GM18861 (cell line): ENCODE measurements around the gene FYCO1.

ENCODE experiments used
- ATAC-seq: cut with Tn5 transposase; IDR thresholded peaks from one replicate; pipeline ENCODE4 v1.9.1; 2021; ENCODE audit not compliant: unreplicated experiment

Gene FYCO1

DNA sequence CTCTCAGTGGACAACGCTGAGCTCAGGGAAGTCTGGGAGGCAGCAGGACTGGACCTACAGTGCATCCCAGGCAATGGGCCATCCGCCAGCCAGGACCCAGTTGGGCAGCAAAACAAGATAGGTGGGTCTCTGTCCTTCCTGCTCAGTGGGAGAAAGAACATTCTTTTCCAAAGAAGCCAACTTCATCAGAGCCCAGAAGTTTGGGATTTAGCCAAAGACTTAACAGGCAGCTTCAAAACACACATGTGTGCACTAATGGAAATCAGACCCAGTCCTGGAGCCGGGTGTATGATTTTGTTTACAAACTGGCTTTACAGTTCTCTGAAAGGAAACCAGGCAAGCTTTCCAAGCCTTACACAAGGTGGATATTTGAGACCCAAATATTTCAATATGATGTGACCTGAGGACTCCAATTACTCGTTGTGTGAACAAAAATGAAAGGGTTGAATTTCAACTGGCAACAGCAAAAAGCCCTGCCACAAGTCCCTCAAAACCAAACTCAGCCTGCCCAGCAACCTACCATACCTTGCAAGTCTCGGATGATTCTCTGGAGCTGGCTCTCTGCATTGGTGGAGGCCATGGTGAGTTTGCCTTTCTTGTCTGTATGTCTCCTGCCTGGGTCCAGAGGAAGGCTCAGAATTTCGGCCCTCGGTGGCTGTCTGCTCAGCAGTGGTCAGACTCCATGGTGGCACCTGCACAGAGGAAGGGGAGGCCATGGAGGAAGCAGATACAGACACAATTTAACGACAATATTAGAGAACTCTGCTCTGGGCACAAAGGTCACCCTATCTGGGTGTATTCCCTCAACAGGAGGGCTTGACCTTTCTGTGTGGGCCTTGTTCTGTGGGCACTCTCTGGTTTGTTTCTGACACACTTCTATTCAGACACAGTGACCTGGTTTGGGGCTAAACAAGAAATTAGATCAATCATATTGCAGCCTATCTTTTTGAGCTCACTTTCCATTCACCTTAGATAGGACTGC lies 11.0 kb downstream of the FYCO1 start:
- ATAC-seq: no peak

DNA sequence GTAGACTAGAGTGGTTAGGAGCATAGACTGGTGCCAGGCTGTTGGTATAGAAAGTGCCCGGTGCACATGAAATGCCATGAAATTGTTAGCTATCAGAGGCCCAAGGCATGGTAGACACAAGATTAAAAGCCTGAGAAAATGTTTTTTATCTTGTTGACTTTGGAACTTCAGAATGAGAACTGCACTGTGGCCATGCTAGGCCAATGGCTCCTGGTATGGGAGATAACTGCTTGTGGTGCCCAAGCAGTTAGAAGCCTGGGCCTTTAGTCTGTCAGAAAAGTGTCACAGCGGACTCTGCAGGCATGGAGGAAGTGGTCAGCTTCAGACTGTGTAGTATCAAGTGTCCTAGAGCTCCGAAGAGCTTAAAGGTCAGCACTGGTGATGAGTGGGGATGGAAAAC lies 11.9 kb downstream of the FYCO1 start:
- no peak for ATAC-seq

DNA sequence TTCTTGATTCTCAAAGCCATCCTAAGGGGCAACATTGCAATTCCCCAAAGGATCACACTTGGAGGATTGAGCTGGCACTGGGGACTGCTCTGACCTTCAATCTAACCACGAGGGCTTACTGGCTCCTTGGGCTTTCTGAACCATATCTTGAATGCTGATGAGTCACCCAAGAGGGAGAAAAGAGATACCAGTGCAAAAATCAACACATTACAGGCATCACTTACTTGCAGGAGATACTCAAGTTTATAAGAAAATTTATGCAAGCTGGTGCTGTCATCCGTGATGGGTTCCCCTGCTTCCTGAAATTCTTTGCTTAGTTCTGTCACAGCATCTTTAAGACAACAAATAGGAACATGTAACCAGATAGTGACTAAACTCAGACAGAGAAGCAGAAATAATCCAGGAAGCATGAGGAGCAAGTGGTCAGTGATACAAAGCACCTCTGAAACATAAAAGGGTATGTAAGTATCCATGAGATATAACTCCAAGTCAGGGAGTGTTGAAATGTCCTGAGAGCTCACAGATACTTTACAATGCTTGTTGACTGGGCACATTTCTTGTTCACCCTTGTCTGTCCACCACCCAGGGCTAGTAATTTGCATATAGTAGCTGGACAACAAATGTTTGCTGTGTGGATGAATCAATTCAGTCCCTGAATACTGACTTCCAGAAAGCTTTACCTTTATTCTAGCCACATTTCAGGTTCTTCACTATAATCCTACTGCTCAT lies 14.1 kb downstream of the FYCO1 start:
- ATAC-seq: no peak

DNA sequence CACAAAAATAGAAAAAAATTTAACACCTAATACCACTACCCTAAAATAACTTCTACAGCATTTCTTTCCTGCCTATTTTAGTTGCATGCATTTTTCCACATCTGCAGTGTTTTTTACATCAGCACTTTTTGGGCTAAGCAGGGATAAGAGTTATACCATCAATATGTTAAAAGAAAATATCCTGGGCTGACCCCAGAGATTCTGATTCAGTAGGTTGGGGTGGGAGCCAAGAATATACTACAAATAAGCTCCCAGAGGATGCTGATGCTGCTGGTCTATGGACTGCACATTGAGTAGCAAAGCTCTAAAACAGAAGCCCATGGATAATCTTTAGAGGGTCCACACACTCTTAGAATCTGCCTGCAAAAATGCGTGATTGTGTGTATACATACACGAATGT lies 14.8 kb downstream of the FYCO1 start:
- no peak for ATAC-seq

DNA sequence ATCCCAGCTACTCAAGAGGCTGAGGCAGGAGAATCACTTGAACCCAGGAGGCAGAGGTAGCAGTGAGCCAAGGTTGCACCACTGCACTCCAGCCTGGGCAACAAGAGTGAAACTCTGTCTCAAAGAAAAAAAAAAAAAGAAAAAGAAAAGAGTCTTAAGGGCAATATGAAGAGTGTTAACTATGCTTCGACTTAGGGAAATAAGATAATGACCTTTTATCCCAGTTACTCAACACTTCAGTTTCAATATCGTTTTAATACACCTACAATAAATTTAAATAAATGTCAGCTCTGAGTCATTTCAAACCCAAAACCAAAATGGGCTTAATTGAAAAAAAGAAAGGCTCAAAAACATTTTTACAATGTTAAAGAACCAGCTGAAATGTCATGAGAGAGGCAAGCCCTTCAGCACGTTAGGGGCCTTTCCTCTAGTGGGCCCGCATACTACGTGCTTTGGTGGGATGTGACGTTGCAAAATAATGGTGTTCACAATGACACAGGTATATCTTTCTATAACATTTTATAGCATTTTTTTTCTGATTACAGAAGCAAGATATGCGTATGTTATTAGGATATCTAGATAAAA lies 15.3 kb downstream of the FYCO1 start:
- ATAC-seq: no peak

DNA sequence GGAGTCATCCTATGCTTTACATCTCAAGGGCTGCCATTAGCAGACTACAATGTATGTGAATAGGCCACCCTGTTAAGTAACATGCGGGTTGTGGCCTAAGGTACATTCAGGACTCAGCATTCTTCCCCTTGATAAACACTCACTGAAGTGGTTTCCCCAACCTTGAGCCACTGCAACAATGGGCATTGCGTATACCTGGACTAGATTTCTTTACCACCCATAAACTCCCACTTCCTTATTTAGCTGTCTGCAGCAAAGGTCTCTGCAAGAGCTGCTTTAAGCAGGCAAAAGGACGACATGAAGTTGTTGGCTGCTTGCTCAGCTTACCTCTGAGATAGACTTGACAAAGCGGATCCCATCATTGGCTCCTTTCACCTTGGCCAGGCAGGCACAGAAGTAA lies 16.2 kb downstream of the FYCO1 start:
- no peak for ATAC-seq

DNA sequence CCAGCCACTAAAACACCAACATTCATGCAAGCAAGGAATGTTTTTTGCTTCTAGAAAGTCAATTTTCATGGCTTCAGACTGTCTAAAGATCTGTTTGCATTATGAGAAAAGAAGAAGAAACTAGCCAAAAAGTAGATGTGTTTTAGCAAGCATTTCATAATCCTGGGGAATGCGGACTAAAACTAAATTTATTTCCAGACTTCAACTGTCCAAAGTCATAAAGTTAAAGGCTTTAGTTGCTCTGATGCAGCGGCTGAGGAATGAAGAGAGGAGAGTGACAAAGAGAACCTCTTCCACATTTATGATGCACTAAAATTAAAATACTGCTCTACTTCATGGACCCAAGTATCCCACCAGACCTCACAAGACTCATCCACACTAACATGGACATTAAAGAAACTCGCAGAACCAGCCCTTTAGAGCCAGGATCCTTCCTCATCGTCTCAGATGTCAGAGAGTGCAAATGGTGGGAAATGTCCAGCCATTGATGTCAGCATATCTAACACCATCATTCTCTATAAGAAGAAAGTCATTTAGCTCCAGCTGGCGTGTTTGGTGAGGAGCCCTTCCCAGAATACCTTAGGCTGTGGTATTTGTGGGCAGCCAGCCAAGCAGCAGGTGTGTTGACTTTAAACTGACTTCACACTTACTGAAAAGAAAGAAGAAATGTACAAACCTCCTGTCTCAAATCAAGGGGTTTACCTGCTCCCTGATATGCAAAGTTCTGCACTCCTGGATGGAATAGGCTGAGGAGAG lies 17.4 kb downstream of the FYCO1 start:
- ATAC-seq: no peak

DNA sequence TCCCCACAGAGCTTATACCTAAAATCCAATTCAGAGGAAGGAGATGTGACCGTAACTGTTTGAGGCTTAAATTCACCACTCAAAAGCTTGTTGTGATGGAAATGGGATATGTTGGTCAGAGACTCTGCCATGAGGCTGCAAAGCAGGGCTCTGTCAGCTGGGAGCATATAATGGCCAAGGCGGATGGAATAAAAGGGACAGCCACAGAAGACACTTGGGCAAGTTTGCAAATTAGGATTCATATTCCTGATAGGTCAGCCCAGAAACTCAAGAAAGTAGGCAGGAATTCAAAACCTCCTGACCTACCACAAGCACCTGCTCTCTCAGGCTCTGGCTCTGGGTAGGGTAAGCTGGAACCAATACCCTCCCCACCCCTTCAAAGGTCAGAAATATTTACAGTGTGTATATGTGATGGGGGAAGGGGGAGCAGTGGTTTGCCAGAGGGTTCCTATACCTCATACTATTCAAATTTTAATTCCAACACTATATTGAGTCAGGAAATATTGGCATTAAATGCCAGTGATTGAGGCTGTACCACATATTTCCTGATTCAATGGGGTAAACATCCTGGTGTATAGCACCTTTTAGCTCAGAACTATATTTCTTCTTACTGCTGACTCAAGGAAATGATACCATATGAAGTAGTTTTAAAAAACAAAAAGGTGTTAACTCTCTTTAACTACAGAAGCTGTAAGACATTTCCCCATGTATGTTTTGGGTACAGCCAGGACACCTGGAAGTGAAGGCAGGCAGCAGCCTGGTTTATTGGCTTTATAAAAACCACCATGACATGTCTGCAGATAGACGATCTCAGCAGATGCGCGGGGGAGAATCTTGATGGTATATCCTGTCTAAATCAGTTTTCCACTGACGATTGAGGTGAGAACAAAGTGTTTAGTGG lies 19.2 kb downstream of the FYCO1 start:
- ATAC-seq: no peak

DNA sequence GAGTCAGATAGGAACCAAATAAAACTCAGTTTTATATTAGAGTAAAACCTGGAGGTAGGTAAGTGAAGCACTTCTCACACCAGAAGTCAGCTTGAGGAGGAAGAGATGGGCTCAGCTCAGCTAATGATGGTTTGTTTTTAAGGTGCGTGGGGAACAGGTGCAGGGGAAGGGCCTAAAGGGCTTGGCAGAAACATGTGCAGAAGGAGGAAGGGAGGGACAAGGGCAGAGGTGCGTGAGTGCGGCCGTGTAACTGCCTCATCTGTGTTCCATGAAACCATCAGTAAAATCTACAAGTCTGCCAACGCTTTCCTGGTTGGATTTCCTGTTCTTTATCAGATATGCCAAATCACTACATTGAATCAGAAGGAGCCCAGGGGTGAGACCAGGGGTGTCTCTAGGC lies 19.9 kb downstream of the FYCO1 start:
- ATAC-seq: no peak

DNA sequence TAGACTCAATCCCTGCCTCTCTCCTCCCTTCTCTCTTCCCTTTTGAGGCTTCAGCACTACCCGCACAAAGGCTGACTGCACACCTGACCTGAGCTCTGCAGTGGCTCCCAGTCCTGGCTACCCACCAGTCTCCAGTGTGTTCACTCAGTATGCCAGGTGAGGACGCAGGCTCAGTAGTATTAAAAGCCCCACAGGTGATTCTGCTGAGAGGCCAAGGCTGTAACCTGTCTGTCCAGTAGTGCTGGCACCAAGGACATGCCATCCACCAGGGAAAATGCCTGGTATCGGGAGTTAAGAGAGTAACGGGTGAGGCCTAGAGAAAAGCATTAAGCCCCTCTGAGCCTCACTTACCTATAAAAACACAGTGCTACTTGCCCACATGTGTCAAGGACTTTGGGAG lies 20.9 kb downstream of the FYCO1 start:
- ATAC-seq: no peak

DNA sequence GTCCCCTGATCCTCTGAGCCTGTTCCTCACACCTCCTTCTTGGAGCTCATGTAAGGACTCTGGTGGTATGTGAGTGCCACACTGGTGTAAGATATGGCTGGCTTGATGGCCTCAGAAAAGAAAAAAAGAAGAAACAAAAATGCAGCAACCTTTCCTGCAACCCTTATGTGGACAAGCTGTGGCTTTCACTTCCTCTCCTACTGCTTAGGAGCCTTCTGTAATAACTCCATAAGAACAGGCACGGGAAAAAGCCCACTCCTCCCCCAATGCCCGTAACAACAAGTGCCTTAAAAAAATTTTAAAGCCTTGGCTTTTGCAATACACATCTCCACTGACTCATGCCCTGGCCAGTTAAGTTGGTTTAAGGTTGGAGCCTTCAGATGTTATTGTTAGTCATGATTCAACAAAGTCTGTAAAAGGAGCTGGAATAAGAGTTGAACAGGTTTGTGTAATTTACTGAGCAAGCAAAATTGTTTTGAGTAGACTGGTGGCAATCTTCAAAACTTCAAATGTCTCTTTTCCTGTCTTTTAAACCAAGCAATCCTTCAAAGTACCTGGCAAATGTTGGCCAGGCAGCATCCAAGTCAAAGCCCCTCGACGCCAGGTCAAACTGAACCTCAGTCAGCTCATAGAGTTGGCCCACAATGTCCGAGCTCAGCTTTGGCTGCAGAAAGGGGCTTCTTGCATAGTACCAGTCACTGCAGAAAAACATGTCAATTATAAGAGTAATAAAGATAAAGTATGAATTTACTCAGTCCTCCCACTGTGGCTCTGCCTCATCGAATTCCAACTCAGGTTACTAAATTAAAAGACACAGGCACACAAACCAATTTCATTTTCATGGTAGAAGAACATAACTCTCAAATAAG lies 22.9 kb downstream of the FYCO1 start:
- ATAC-seq: no peak

DNA sequence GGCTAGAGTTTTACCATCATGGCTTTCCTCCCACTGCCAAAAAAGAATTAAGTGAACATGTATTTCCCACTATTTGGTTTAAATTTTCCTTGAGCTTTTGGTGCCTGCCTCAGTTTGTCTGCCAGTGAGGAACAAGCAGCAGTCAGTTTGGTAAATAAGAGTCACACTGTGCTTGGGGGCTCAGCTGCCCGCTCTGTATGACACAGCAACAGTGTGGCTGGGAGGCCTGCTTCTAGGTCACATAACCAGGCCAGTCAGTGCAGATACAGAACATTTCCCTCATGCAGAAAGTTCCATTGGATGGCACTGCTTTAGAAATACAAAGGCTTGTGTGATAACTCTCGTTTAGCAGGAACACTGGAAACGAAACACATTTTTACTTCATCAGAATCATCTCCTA lies 25.7 kb downstream of the FYCO1 start:
- ATAC-seq: no peak

DNA sequence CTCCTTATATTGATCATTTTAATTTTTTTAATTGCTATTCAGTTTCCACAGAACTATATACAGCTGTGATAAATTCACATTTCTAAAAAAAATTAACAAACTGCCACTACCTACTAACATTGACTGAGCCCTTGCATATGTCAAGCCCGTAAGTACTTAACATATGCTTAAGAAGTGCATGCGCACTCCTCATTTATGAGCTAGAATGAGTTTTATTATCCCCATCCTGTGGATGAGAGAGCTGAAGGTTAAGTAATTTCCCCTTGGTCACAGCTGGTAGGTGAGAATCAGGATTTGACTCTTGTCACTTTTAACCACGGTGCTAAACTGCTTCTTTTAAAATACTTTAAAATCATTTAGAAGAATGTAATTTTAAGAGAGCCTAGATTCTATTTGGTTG lies 26.5 kb downstream of the FYCO1 start:
- no peak for ATAC-seq

DNA sequence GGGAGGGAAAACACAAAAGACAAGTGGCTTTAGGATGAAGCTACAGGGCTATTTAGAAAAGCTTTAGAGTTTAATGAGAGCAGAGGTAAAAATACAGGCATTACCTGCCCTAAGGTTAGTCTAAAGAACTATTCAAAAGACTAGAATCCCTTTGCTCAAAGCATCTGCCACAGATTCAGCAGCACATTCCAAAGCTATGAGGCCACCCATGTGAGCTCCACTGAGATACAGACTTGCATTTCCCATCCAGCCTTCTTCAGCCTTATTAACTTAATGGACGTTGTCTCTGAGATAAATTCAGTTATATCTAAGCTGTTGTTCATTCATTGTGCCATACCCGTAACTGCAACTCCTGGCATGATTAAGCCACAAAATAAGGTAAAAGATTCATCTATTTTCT lies 26.9 kb downstream of the FYCO1 start:
- ATAC-seq: no peak

DNA sequence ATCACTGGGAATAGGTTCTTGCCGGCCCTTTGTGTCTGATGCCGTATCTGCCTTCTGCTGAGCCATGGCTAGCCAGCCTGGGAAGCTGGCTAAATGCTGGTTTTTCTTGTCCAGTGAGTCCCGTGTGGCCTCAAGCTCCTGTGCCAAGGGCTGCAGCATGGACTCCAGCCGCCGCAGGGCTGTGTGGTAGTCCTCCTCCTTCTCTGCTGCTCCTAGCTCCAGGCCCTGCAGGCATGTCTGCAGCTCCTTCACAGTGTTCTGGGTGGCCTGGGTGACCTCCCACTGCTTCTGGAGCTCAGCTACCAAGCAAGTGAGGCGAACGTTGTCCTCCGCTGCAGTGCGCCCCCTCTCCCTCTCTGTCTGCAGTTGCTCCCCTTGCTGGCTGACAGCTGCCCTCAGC lies 27.5 kb downstream of the FYCO1 start:
- no peak for ATAC-seq

DNA sequence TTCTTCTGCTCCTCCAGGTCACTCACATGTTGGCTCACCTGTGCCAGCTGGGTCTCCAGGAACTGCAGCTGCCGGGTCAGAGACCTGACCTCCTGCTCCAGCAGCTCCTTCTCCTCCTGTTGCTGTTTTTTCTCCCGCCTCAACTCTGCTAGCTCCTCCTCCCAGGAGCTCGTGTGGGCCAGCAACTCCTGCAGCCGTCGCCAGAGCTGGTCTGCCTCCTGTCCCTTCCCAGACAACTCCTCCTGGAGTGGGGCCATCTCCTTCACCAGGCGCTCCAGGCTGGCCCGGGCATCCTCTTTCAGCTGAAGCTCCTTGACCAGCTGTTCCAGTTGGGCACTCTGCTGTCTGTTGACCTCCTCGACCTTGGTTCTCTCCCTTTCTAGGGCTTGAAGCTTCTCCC lies 27.9 kb downstream of the FYCO1 start:
- no peak for ATAC-seq

DNA sequence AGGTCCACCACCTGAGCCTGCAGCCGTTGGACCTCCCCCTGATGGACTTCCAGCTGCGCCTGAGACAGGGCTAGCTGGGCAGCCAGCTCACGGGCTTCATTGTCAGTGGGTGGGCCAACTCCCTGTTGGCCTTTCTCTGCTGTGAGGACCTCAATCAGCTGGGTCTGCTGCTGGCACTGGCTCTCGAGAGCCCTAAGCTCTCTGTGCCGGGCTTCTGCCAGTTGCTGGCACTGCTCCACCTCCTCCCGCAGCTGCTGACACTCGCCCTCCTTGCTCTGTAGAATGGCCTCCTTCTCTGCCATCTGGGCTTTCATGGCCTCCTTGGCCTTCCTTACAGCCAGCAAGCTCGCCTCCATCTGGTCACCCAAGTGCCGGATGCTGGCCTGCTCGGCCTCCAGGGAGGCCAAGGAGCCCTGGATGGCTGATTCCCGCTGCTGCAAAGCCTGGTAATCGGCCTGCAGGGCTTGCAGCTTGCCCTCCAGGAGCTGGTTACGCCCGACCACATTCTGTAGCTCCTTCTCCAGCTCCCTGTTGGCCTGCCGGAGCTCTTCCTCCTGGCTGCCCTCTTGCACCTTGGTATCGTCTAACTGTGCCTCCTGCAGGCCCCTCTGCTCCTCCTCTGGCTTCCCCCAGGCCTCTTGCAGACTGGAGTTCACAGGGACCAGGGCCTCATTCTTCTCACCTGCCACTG lies 28.5 kb downstream of the FYCO1 start:
- ATAC-seq: no peak

DNA sequence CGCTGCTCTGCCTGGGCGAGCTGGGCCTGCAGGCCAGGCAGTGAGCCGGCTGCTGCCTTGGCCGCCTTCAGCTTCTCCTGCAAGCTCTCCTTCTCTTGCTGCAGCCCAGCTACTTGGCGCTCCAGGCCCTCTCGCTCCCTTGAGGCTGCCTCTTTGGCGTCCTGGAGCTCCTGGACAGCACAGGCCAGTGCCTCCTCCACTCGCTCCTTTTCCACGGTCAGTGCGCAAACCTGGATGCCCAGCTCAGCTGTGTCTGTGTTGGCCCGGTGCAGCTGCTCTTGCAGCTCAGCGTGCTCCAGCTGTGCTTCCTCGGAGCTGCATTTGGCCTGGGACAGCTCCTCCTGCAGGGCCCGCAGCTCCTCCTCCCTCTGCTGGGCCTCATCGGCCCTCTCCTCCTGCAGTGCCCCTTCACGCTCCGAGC lies 29.2 kb downstream of the FYCO1 start:
- no peak for ATAC-seq

DNA sequence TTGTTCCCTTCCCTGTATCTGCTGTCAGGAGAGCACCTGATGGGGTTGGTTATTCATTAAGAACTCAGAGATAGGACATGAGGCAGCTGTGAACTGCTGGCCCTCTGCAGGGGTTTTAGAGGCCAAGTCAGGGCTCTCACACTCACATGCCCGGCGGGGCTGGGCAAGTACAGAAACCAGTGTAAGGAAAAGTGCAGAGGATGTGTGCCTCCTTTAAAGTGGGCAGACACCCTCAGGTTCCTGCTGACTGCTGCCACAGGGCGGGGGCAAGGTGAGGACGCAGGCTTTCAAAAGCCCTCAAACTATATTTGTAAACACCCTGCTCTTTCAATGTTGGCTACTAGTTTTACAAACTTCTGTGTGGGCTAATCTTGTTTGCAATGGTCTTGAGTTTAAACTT lies 30.0 kb downstream of the FYCO1 start:
- ATAC-seq: no peak
